ENCODE data around the gene PRKCD. TPM values are rescaled to one million over a fixed set of nuclear protein-coding genes. Genes with fewer than 3 reads are reported as not detected.
"Not testable (repeated sequence)": the region's sequence is repeated elsewhere in the genome, so short reads cannot be mapped to it uniquely, and the experiment has no call there.

The PRKCD gene
- polyA plus RNA-seq, 10 donors, result 5.8 to 9.5 (median 7.0) TPM

GRCh38 chr3:53139906-53140846 lies 20.8 kb upstream of the PRKCD start:
- DNase-seq, result no peak

DNA sequence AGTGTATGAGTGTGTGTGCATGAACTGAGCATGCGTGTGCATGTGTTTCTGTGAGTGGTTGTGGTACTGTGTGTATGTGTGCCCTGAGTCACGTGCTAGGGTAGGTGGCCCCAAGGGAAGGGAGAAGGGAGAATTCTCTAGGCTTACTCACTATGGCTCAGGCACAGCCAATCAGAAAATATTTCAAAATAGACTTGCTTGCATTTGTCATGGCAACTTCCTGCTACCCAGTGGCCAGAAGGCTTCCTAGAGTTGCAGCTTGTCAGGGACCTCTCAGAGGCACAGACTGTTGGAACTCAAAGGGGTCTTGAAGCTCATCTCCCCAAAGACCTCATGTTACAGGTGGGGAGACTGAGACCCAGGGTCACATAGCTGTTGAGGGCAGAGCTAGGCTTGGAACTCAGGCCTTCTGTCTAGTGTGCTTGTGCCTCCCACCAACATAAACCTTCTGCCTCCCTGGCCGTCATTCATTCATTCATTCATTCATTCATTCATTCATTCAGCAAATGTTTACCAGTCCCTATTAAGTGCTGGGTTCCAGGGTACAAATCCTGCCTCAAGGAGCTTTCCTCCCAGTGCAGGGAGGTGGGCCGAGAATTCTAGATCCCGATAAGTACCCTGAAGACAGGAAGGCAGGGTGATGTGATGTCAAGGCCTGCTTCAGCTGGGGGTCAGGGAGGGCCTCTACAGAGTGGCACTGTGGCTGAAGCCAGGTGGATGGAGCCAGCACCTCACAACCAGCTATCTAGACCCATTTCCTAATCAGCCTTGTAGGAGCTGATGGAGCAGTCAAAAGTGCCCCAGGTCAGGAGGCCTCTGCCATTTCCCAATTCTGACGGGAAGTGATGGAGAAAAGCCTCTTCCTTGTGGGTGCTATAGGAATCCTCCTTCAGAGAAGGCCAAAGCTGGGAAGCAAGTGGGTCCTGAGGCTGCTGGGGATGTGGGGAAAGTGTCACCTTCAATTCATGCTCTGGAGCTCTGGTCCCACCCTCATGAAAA lies 19.9 kb upstream of the PRKCD start:
- peak in 1 of 3 donors; percentile 30 for DNase-seq

GRCh38 chr3:53142986-53143385 lies 18.0 kb upstream of the PRKCD start:
- DNase-seq, result no peak

GRCh38 chr3:53144446-53144845 lies 16.6 kb upstream of the PRKCD start:
- no peak for DNase-seq

DNA sequence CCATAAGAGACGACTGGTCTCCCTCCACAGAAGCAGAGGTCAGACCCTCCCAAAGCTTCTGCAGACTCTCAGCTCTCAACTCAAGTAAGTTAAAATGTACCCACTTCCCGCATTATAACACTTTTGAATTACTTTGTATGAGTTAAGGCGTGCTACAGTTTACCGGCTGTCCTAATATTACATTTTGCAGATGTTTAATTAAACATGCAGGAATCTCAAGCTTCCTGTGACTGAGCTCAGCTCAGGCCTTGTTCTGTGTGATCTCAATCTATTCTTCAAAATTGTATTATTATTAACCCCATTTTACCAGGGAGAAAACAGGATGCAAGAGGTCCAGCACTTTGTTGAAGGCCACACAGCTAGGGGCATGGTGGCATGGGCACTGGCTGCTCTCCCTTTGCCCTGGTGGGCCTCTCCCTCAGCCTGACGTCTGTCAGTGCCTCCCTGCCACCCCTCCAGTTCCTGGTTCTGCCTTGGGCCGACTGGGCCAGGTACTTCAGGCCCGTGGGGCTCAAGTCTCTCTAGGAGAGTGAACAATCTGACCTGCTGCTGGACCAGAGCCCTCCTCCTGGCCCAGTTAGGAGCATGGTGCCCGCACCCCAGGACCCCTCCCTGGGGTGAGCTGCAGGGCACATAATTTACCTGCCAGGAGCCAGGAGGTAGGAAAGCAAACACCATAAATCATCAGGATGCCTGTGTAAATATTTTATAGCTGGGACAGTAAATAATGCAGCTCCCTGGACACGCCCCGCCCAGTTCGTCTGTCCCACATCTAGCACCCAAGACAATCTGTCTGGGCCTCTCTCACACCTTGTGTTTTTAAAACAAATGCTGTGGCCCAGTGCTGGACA lies 15.9 kb upstream of the PRKCD start:
- DNase-seq, result no peak

DNA sequence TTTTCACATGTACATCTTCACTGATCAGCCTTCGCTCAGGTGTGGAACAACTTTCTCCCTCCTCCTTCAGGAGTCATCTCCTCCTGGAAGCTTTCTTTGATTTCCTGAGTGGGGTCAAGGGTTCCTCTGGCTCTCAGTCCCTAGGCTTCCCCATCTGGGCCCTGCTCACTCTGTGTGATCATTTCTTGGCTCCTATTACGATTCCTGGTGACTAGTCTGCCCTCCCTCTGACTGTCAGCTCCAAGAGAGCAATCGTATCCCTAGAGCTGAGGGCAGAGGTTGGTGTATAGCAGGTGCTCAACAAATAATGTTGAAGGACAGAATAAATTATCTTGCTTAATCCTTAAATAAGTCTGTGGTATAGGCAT lies 15.3 kb upstream of the PRKCD start:
- DNase-seq, result no peak

GRCh38 chr3:53146319-53146891 lies 14.6 kb upstream of the PRKCD start:
- no peak for DNase-seq

DNA sequence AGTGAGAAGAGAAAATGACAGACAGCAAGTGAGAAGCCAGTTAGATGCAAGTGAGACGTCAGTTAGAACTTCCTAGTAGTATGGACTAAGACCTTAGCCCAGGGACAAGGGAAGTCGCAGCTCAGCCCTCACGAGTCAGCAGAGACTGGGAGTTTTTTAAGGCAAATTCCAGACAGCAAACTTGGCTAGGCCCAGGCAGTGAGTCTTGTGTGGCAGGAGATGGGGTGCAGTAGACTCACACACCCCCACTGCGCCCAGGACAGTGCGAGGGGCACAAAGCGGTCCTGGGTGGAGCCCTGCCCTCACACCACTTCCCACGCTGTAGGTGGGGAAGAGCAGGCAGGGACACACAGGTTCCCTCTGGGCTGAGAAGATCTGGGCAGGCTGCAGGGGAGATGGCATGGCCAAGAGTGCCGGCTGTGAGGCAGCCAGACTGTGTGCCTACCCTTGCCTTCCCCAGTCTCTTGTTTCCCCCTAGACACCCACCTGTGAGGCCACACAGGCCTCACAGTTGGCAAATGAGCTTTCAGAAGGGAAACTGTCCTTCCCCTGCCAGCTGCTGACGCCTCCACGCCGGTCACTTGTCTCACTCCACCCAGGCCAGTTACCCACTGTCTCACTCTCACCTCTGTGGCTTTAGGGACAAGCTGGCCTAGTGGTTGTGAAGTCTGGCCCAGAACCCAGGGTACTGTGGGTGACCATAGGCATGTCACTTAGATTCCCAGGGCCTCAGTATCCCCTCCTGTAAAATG lies 13.7 kb upstream of the PRKCD start:
- DNase-seq, result no peak

- no peak for DNase-seq
These were observed 13.1 kb upstream of the PRKCD start for GRCh38 chr3:53147903-53148400.

- DNase-seq, result no peak
These were observed 11.9 kb upstream of the PRKCD start for GRCh38 chr3:53149006-53149690.

DNA sequence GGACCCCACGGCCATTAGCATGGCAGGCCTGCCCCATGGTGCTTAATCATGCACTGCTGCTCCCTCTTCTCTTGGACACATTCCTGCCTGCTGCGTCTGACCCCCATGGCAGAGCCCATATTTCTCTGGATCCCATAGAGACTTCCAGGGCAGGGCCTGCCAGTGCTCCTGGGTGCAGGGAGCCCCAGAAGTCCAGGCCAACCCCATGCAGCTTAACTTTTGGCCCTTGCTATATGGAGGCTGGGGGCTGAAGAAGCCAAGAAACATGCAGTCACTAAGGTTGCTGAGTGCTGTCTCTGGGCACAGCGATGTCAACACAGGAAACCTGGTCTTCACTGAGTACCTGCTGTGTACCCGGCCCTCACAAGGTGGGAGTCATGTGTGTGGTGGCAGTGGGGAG lies 11.3 kb upstream of the PRKCD start:
- DNase-seq, result no peak

DNA sequence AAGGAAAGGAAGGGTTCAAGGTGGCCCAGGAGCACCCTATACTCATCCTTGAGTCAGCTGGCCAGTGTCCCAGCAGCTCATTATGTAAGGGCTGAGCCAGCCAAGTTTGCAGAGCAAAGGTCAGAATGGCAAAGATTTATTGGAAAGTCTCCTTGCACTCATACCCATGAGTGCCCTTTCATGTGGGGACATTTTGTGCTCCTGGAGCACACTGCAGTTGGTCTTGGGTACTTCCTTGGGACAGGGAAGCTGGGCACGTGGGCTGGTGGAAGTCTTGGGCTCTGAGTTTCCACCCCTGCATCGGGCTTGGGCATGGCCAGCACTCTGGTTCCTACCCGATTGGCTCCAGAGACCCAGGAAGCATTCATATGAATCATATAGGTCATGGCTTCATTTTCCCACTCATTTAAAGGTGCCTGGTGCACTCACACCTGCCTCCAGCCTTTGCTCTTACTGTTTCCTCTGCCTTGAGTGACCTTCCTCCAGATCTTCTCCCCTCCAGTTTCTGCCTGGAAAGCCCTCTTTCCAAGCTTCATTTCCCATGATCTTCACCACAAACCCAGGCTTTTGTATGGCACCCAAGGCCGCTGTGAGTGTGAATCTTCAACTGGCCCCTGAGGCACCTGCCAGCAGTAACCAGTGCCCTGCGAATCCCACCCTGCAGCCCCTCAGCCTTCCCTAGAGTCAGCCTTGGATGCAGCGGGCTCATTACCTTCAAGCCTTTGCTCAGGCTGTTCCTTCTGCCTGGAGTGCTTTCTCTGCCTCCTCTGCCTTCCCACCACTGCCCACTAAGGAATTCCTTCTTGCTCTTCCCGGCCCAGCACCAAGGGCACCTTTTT lies 10.5 kb upstream of the PRKCD start:
- DNase-seq, result no peak

- not testable (repeated sequence) for DNase-seq
These were observed 9.9 kb upstream of the PRKCD start for GRCh38 chr3:53151086-53151438.

DNA sequence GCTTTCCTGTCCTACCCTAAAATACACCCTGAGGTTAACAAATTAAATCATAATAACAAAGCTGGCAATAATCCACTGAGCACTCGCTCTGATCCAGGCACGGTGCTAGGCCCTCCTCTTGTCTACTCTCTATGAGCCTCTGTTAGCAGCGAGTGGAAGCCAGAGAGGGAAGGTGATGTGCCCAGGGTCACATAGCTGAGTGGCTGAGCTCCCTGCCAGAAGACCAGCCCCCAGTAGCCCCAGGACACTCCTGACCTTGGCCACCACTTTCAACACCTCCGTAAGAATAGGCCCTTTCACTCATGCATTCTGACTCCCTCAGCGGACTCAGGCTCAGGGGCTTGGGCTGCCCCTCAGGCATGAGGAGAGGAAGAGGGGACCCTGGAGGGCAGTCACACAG lies 9.5 kb upstream of the PRKCD start:
- DNase-seq, result no peak

DNA sequence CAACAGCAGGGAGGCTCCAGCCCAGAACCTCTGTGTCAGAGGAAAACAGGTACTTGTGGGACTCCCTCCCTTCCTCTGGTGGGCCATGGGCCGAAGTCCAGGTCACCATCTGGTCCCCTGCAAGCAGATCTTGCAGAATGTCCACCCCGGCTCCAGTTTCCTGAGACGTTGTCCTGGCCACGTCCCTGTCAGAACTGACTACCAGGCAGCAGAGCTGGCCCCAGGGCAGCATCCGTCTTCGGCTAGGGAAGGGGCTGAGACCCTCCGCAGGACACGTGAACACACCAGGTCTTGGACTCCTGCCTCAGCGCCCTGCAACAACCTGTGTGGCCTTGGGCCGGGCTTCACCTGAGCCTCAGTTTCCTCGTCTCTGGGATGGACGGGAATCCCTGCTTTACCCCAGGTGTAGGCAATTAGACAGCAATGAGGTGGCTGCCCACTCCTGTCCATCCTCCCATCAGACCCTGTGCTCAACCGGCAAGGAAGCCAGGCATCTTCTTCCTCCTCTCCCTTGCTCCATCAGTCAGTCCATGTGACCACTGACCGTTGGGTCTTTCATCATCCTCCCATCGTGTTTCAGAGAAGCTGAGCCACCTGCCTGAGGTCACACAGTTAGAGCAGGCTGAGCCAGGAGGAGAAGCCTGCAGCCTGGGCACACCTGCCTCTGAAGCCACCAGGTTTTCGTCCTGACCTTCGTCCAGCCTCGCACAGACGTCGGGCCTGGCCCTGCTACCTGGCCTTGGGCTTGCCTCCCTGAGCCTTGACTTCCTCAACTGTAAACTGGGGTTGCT lies 8.9 kb upstream of the PRKCD start:
- DNase-seq, result no peak

- DNase-seq, result no peak
These were observed 7.7 kb upstream of the PRKCD start for GRCh38 chr3:53153264-53153823.

DNA sequence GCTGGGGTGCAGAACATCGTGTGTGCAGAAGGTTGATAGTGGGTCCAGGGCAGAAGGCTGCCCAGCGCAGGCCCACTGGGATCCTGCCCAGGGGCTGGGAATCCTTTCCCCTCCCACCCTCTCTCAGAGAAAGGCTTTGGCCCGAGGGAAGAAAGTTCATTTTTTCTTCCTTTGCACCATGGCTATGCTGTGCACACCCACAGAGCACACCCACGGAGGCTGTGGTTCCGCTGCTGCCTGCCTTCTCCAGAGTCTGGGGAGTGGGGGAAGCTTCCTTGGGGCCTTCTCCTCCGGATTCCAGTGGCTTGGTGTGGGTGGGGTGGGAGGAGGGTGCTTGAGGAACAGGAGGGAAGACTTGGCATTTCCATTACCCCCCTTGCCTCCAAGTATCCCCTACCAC lies 7.0 kb upstream of the PRKCD start:
- no peak for DNase-seq

- no peak for DNase-seq
These were observed 6.1 kb upstream of the PRKCD start for GRCh38 chr3:53154881-53155285.

Data from muscle of back (tissue), 11 donors.